H9 (cell line): ENCODE measurements around the gene USP8. TPM values are rescaled to one million over a fixed set of nuclear protein-coding genes. Genes with fewer than 3 reads are reported as not detected.

ENCODE experiments used
- DNase-seq: peaks from one replicate; pipeline ENCODE4 v3.0.0-alpha.2; 2017
- H2AFZ ChIP-seq: one replicate; pipeline ENCODE4 v1.6.1; 2013; ENCODE audit warnings: mild to moderate bottlenecking, low read length, control low read depth, moderate library complexity
- H2AK5ac ChIP-seq: 2 replicates; pipeline ENCODE4 v1.6.1; 2013; ENCODE audit warnings: low read length, control low read depth, mixed read lengths; ENCODE audit not compliant: insufficient read length
- H2BK120ac ChIP-seq: one replicate; pipeline ENCODE4 v1.6.1; 2013; ENCODE audit warnings: low read depth, mild to moderate bottlenecking, low read length, control low read depth, inconsistent platforms; ENCODE audit not compliant: poor library complexity, severe bottlenecking
- H2BK12ac ChIP-seq: 2 replicates; pipeline ENCODE4 v1.6.1; 2013; ENCODE audit warnings: low read length, control low read depth, mixed read lengths, low read depth; ENCODE audit not compliant: insufficient read length
- H2BK15ac ChIP-seq: 2 replicates; pipeline ENCODE4 v1.6.1; 2013; ENCODE audit warnings: low read depth, low read length, control low read depth
- H2BK20ac ChIP-seq: one replicate; pipeline ENCODE4 v1.6.1; 2013; ENCODE audit warnings: low read depth, mild to moderate bottlenecking, low read length, control low read depth, inconsistent platforms; ENCODE audit not compliant: poor library complexity, severe bottlenecking
- H2BK5ac ChIP-seq: 2 replicates; pipeline ENCODE4 v1.6.1; 2013; ENCODE audit warnings: low read length, control low read depth, mixed read lengths; ENCODE audit not compliant: insufficient read length
- H3K14ac ChIP-seq: 2 replicates; pipeline ENCODE4 v1.6.1; 2013; ENCODE audit warnings: low read length, control low read depth; ENCODE audit not compliant: insufficient read depth
- H3K18ac ChIP-seq: 2 replicates; pipeline ENCODE4 v1.6.1; 2013; ENCODE audit warnings: low read depth, mild to moderate bottlenecking, mixed read lengths, low read length, control low read depth; ENCODE audit not compliant: insufficient read length
- H3K23ac ChIP-seq: 2 replicates; pipeline ENCODE4 v1.6.1; 2013; ENCODE audit warnings: low read length, control low read depth, mixed read lengths, low read depth; ENCODE audit not compliant: insufficient read length
- H3K23me2 ChIP-seq: 2 replicates; pipeline ENCODE4 v1.6.1; 2013; ENCODE audit warnings: low read depth, mild to moderate bottlenecking, mixed read lengths, low read length, control low read depth; ENCODE audit not compliant: insufficient read length, poor library complexity, severe bottlenecking
- H3K27ac ChIP-seq: 2 replicates; pipeline ENCODE4 v1.5.1; 2013; ENCODE audit warnings: low read length, control low read depth, mixed read lengths, low read depth; ENCODE audit not compliant: insufficient read length
- H3K27me3 ChIP-seq: 2 replicates; pipeline ENCODE4 v1.6.1; 2013; ENCODE audit warnings: low read length, control low read depth, inconsistent platforms; ENCODE audit not compliant: insufficient read depth
- H3K4ac ChIP-seq: 2 replicates; pipeline ENCODE4 v1.6.1; 2013; ENCODE audit warnings: low read depth, mild to moderate bottlenecking, control low read depth, inconsistent platforms, low read length, moderate library complexity
- H3K4me1 ChIP-seq: 2 replicates; pipeline ENCODE4 v1.6.1; 2013; ENCODE audit warnings: low read length, control low read depth, inconsistent platforms; ENCODE audit not compliant: insufficient read depth
- H3K4me2 ChIP-seq: 2 replicates; pipeline ENCODE4 v1.6.1; 2013; ENCODE audit warnings: low read length, control low read depth, mixed read lengths; ENCODE audit not compliant: insufficient read length, insufficient read depth
- H3K56ac ChIP-seq: 2 replicates; pipeline ENCODE4 v1.6.1; 2013; ENCODE audit warnings: low read depth, mild to moderate bottlenecking, mixed read lengths, low read length, control low read depth; ENCODE audit not compliant: insufficient read length
- H3K79me1 ChIP-seq: 2 replicates; pipeline ENCODE4 v1.6.1; 2013; ENCODE audit warnings: low read depth, mild to moderate bottlenecking, moderate library complexity, low read length, control low read depth, inconsistent platforms; ENCODE audit not compliant: insufficient read depth, poor library complexity, severe bottlenecking
- H3K79me2 ChIP-seq: 2 replicates; pipeline ENCODE4 v1.6.1; 2013; ENCODE audit warnings: low read length, control low read depth, inconsistent platforms; ENCODE audit not compliant: insufficient read depth
- H3K9ac ChIP-seq: 2 replicates; pipeline ENCODE4 v1.6.1; 2013; ENCODE audit warnings: low read length, control low read depth, mixed read lengths; ENCODE audit not compliant: insufficient read length; ENCODE audit errors: extremely low read depth
- H3K9me3 ChIP-seq: one replicate; pipeline ENCODE4 v1.6.1; 2013; ENCODE audit warnings: low read depth, low read length, inconsistent platforms; ENCODE audit not compliant: control insufficient read depth
- H3T11ph ChIP-seq: one replicate; pipeline ENCODE4 v1.6.1; 2013; ENCODE audit warnings: mild to moderate bottlenecking, low read length, control low read depth, inconsistent platforms
- H4K20me1 ChIP-seq: one replicate; pipeline ENCODE4 v1.6.1; 2013; ENCODE audit not compliant: control insufficient read depth, insufficient read length, insufficient read depth
- H4K5ac ChIP-seq: 2 replicates; pipeline ENCODE4 v1.6.1; 2013; ENCODE audit warnings: low read depth, mild to moderate bottlenecking, mixed read lengths, low read length, control low read depth; ENCODE audit not compliant: insufficient read length
- H4K8ac ChIP-seq: replicated peaks from 2 replicates; pipeline ENCODE4 v1.6.1; 2013; ENCODE audit warnings: low read length, control low read depth, mixed read lengths, low read depth; ENCODE audit not compliant: insufficient read length
- H4K91ac ChIP-seq: 2 replicates; pipeline ENCODE4 v1.6.1; 2013; ENCODE audit warnings: low read depth, mild to moderate bottlenecking, moderate library complexity, mixed read lengths, low read length, control low read depth; ENCODE audit not compliant: insufficient read length
- H3K27ac Mint-ChIP-seq, 3 experiments: 2 replicates in 2 of 3; 3 replicates in 1 of 3; pipeline ENCODE4 v1.8.0; 2020 to 2021; ENCODE audit warnings: mixed read lengths in 3 of 3, mild to moderate bottlenecking in 1 of 3, moderate library complexity in 1 of 3
- H3K27me3 Mint-ChIP-seq: 2 replicates; pipeline ENCODE4 v1.8.0; 2021; ENCODE audit warnings: low read depth, mild to moderate bottlenecking, moderate library complexity, mixed read lengths
- H3K36me3 Mint-ChIP-seq, 3 experiments: 2 replicates in 2 of 3; 3 replicates in 1 of 3; pipeline ENCODE4 v1.8.0; 2020 to 2021; ENCODE audit warnings: low read depth in 3 of 3, mixed read lengths in 3 of 3; ENCODE audit not compliant: insufficient read depth in 1 of 3
- H3K4me1 Mint-ChIP-seq, 2 experiments: 2 replicates each; pipeline ENCODE4 v1.8.0; 2020; ENCODE audit warnings: mixed read lengths in 2 of 2
- H3K4me3 Mint-ChIP-seq, 2 experiments: 2 replicates in 1 of 2; 3 replicates in 1 of 2; pipeline ENCODE4 v1.8.0; 2020 to 2021; ENCODE audit warnings: mild to moderate bottlenecking in 2 of 2, mixed read lengths in 2 of 2, moderate library complexity in 1 of 2
- H3K9me3 Mint-ChIP-seq, 2 experiments: 2 replicates in 1 of 2; 3 replicates in 1 of 2; pipeline ENCODE4 v1.8.0; 2020; ENCODE audit warnings: mild to moderate bottlenecking in 2 of 2, mixed read lengths in 2 of 2, moderate library complexity in 1 of 2
- CTCF ChIP-seq: fragments of 200-600 bp; sonication (generic); conservative IDR thresholded peaks from 3 replicates; pipeline ENCODE4 v1.8.0; 2021; ENCODE audit warnings: antibody characterized with exemption, mild to moderate bottlenecking
- WGBS: extraction: QIAGEN DNeasy Blood & Tissue Kit; methylation state at CpG from one replicate; pipeline ENCODE4 v1.1.7; 2013; ENCODE audit warnings: missing lambda C conversion rate, low lambda C conversion rate, mixed read lengths; ENCODE audit not compliant: insufficient read length; ENCODE audit errors: extremely low coverage; 5-methylcytosine and 5-hydroxymethylcytosine counted together
- total RNA-seq: library from RNA; stranded (reverse); gene quantifications from 2 replicates; pipeline ENCODE4 v1.2.1, GENCODE V29; 2021

USP8 gene
- total RNA-seq, 1 experiment from 2014 or later: 67.1 TPM

- DNase-seq: no peak
- H3K79me2 ChIP-seq: no peaks in the 10 kb centered on the region
- H3K9me3 ChIP-seq: no peaks in the 10 kb centered on the region
- Mint-ChIP-seq H3K36me3 (no peaks in the 10 kb centered on the region; a peak in 1 of 7 replicates), H3K4me3 (no peak within 1 kb of the TSS), H3K4me1 (peaks cover 5 to 6% of the 10 kb centered on the region in 2 experiments), H3K9me3 (no peaks in the 10 kb centered on the region; a peak in 1 of 5 replicates), H3K27me3 (peaks cover 2% of the 10 kb centered on the region), H3K27ac (no peak within 1 kb of the TSS)
- no peak within 1 kb of the TSS for H3K23ac ChIP-seq
- H3T11ph ChIP-seq: no peak within 1 kb of the TSS
- H4K20me1 ChIP-seq: no peaks in the 10 kb centered on the region
- no peak within 1 kb of the TSS for H2AFZ ChIP-seq
- H3K23me2 ChIP-seq: no peaks in the 10 kb centered on the region
- no peak within 1 kb of the TSS for H3K14ac ChIP-seq
- no peaks in the 10 kb centered on the region for H3K27me3 ChIP-seq
- H3K56ac ChIP-seq: no peak within 1 kb of the TSS
- H3K79me1 ChIP-seq: no peaks in the 10 kb centered on the region
- H2BK120ac ChIP-seq: no peak within 1 kb of the TSS
- no peak within 1 kb of the TSS for H3K27ac ChIP-seq
- H4K8ac ChIP-seq: no peak within 1 kb of the TSS
- no peak within 1 kb of the TSS for H2BK15ac ChIP-seq
- H4K91ac ChIP-seq: no peak within 1 kb of the TSS
- no peak within 1 kb of the TSS for H3K4me2 ChIP-seq
- H2BK12ac ChIP-seq: no peak within 1 kb of the TSS
- H3K9ac ChIP-seq: no peak within 1 kb of the TSS
- no peak within 1 kb of the TSS for H2AK5ac ChIP-seq
- H3K4me1 ChIP-seq: no peaks in the 10 kb centered on the region; the same call in 1 of the 2 replicates
- WGBS: no CpG with 5 or more reads among the region's 5 CpGs
- H2BK20ac ChIP-seq: no peak within 1 kb of the TSS
- H3K18ac ChIP-seq: no peak within 1 kb of the TSS
- H4K5ac ChIP-seq: no peak within 1 kb of the TSS
- H2BK5ac ChIP-seq: no peak within 1 kb of the TSS
- no peak for TF ChIP-seq CTCF
- no peak within 1 kb of the TSS for H3K4ac ChIP-seq
Measured at GRCh38 chr15:50546566-50546965, 122.4 kb downstream of the USP8 start, which contains the start of gene USP50. USP50 (minus strand) TSS chr15:50546666; CDS start chr15:50546525, 141 bp downstream.
